PC-9 (cell line): ENCODE measurements around the gene ATP1B1. TPM values are rescaled to one million over a fixed set of nuclear protein-coding genes. Genes with fewer than 3 reads are reported as not detected.
"Not testable (repeated sequence)": the region's sequence is repeated elsewhere in the genome, so short reads cannot be mapped to it uniquely, and the experiment has no call there.

Experiments used
- BruUV-seq: library from RNA; stranded (reverse); fragments of 400-500 nt; replicated peaks from 2 replicates; lab custom pipeline; 2021; lab: Mats Ljungman, UMichigan
- CTCF ChIA-PET: fragments of 300-600 bp; sonication (Branson Sonifier 250); formaldehyde crosslinking; loops from one replicate; lab custom pipeline; 2022; ENCODE audit warnings: antibody characterized with exemption; lab: Charles Lee
- POLR2A ChIA-PET: fragments of 300-600 bp; sonication (Branson Sonifier 250); formaldehyde crosslinking; loops from one replicate; lab custom pipeline; 2022; ENCODE audit warnings: antibody characterized with exemption; ENCODE audit not compliant: unreplicated experiment; lab: Charles Lee
- DNase-seq, 2 experiments: peaks; one replicate each; pipeline versions ENCODE4 v3.0.0 to v3.0.0-alpha.2; 2015 to 2022; ENCODE audit warnings: mixed read lengths in 1 of 2
- H2AFZ ChIP-seq: fragments of 200-600 bp; sonication (generic); 2 replicates; pipeline ENCODE4 v1.8.1; 2017; ENCODE audit warnings: antibody characterized with exemption
- H3F3A ChIP-seq: fragments of 200-600 bp; sonication (generic); 2 replicates; pipeline ENCODE4 v1.8.1; 2017; ENCODE audit warnings: antibody characterized with exemption, mild to moderate bottlenecking, low read depth; ENCODE audit not compliant: insufficient read depth
- H3K27ac ChIP-seq: fragments of 200-600 bp; sonication (generic); 2 replicates; pipeline ENCODE4 v1.6.1; 2016; ENCODE audit warnings: mixed run types
- H3K27me3 ChIP-seq: fragments of 200-600 bp; sonication (generic); 2 replicates; pipeline ENCODE4 v1.6.1; 2016; ENCODE audit warnings: low read depth, mixed run types; ENCODE audit not compliant: insufficient read depth
- H3K36me3 ChIP-seq: fragments of 200-600 bp; sonication (generic); 2 replicates; pipeline ENCODE4 v1.6.1; 2016; ENCODE audit warnings: low read depth, mixed run types
- H3K4me1 ChIP-seq: fragments of 200-600 bp; sonication (generic); replicated peaks from 2 replicates; pipeline ENCODE4 v1.6.1; 2016; ENCODE audit warnings: mixed run types; ENCODE audit not compliant: insufficient read depth
- H3K4me2 ChIP-seq: fragments of 200-600 bp; sonication (generic); 2 replicates; pipeline ENCODE4 v1.6.1; 2017; ENCODE audit warnings: mixed run types
- H3K4me3 ChIP-seq: fragments of 200-600 bp; sonication (generic); 2 replicates; pipeline ENCODE4 v1.6.1; 2016; ENCODE audit warnings: mixed run types
- H3K79me2 ChIP-seq: fragments of 200-600 bp; sonication (generic); 2 replicates; pipeline ENCODE4 v1.6.1; 2017; ENCODE audit warnings: low read depth, mixed run types
- H3K9me2 ChIP-seq: fragments of 200-600 bp; sonication (generic); 2 replicates; pipeline ENCODE4 v1.8.1; 2017; ENCODE audit warnings: mild to moderate bottlenecking; ENCODE audit not compliant: insufficient read depth
- H3K9me3 ChIP-seq: fragments of 200-600 bp; sonication (generic); 2 replicates; pipeline ENCODE4 v1.8.1; 2016; ENCODE audit warnings: low read depth; ENCODE audit not compliant: insufficient read depth
- H4K20me1 ChIP-seq: fragments of 200-600 bp; sonication (generic); 2 replicates; pipeline ENCODE4 v1.8.1; 2017; ENCODE audit not compliant: insufficient read depth
- EZH2 ChIP-seq: fragments of 200-600 bp; sonication (generic); IDR thresholded peaks from 2 replicates; pipeline ENCODE4 v1.8.0; 2017; ENCODE audit warnings: antibody characterized with exemption, low read depth
- intact Hi-C: fragments of 100-400 bp; cut with micrococcal nuclease; formaldehyde crosslinking; loops from one replicate; pipeline ENCODE4 v1.10.0; 2022; ENCODE audit not compliant: unreplicated experiment
- total RNA-seq: library from RNA; stranded (reverse); gene quantifications from 2 replicates; pipeline ENCODE4 v1.2.3, GENCODE V29; 2021
- TF ChIP-seq, protein P1 (sequence below): fragments of 200-600 bp; sonication (generic); conservative IDR thresholded peaks from 2 replicates; pipeline ENCODE4 v1.6.1; 2017; ENCODE audit warnings: mixed run types, antibody characterized with exemption, mild to moderate bottlenecking, moderate library complexity

ATP1B1 gene
- total RNA-seq, 1 experiment from 2014 or later, result 110 TPM

DNA sequence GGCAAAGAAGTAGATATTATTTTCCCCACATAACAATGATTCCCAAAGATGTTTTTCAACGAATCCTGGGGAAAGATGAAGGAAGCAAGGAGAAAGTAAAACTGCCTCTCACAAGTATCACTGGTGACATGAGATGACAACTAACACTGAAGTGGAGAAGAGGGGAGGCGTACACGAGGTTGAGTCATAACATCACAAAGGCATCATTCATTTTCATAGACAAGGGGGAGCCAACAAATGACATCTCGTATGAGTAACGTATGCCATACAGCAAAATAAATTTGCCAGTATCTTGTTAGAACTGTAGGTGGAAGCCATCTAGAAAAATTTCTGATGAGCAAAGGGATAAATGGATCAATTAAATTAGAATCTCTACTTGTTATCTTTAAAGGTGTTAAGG is 56.6 kb downstream of the ATP1B1 start:
- CTCF ChIA-PET, result no interaction called here
- no peak overlapping the region for H3K4me3 ChIP-seq
- BruUV-seq, result no TSS peak
- no peaks in the 10 kb centered on the region for H3K9me2 ChIP-seq
- H3K36me3 ChIP-seq, result no peaks in the 10 kb centered on the region
- H3K79me2 ChIP-seq, result no peaks in the 10 kb centered on the region
- H3K4me2 ChIP-seq, result no peak overlapping the region
- POLR2A ChIA-PET, result no interaction called here
- H3K27ac ChIP-seq, result no peak overlapping the region
- H3K9me3 ChIP-seq, result peaks cover 4% of the 10 kb centered on the region; the same call in 1 of the 2 replicates
- intact Hi-C loops, result no loop called here
- TF ChIP-seq, protein P1, sequence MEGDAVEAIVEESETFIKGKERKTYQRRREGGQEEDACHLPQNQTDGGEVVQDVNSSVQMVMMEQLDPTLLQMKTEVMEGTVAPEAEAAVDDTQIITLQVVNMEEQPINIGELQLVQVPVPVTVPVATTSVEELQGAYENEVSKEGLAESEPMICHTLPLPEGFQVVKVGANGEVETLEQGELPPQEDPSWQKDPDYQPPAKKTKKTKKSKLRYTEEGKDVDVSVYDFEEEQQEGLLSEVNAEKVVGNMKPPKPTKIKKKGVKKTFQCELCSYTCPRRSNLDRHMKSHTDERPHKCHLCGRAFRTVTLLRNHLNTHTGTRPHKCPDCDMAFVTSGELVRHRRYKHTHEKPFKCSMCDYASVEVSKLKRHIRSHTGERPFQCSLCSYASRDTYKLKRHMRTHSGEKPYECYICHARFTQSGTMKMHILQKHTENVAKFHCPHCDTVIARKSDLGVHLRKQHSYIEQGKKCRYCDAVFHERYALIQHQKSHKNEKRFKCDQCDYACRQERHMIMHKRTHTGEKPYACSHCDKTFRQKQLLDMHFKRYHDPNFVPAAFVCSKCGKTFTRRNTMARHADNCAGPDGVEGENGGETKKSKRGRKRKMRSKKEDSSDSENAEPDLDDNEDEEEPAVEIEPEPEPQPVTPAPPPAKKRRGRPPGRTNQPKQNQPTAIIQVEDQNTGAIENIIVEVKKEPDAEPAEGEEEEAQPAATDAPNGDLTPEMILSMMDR, result no peak
- no peak for TF ChIP-seq EZH2
- H3K4me1 ChIP-seq, result no peaks in the 10 kb centered on the region
- H2AFZ ChIP-seq, result no peak overlapping the region
- H4K20me1 ChIP-seq, result no peaks in the 10 kb centered on the region
- peak in 1 of 2 experiments; percentile 40 for DNase-seq
- H3K27me3 ChIP-seq, result no peaks in the 10 kb centered on the region
- H3F3A ChIP-seq, result no peaks in the 10 kb centered on the region

DNA sequence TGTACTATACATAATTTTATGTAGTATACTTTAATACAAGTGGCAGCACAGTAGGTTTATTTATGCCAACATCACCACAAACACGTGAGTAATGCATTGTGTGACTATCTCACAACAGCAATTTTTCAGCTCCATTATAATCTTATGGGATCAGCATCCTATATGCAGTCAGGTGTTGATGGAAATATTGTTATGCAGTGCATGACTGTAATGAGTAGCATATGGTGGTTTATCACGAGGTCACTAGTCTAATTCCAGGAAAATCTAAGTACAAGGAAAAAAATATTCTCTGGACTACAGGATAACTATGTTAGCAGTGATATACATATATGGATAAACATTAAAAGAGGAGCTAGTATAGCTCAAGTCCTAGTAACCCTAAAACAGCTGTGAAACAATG is 69.0 kb downstream of the ATP1B1 start:
- no peak for DNase-seq
- no peaks in the 10 kb centered on the region for H3K79me2 ChIP-seq
- no peaks in the 10 kb centered on the region for H3F3A ChIP-seq
- intact Hi-C loops, result no loop called here
- ChIA-PET CTCF (interaction anchor here (0.6 kb wide), 1 partner anchor 827 kb away, joined by 8 read pairs; no protein-coding TSS in a partner anchor), POLR2A (no interaction called here)
- no peaks in the 10 kb centered on the region for H4K20me1 ChIP-seq
- BruUV-seq, result no TSS peak
- H3K4me3 ChIP-seq, result no peak overlapping the region
- H3K9me3 ChIP-seq, result no peaks in the 10 kb centered on the region
- no peaks in the 10 kb centered on the region for H3K9me2 ChIP-seq
- H2AFZ ChIP-seq, result no peak overlapping the region
- no peaks in the 10 kb centered on the region for H3K27me3 ChIP-seq
- H3K4me2 ChIP-seq, result no peak overlapping the region
- TF ChIP-seq, protein P1, result no peak
- TF ChIP-seq EZH2, result no peak
- no peaks in the 10 kb centered on the region for H3K36me3 ChIP-seq
- H3K4me1 ChIP-seq, result no peaks in the 10 kb centered on the region
- no peak overlapping the region for H3K27ac ChIP-seq

DNA sequence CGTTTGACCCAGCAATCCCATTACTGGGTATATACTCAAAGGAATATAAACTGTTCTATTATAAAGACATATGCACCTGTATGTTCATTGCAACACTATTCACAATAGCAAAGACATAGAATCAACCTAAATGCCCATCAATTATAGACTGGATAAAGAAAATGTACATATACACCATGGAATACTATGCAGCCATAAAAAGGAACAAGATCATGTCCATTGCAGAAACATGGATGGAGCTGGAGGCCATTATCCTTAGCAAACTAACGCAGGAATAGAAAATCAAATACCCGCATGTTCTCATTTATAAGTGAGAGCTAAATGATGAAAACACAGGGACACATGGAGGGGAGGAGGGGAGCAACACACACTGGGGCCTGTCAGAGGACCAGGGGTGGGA is 72.9 kb downstream of the ATP1B1 start:
- intact Hi-C loops, result not testable (repeated sequence)

DNA sequence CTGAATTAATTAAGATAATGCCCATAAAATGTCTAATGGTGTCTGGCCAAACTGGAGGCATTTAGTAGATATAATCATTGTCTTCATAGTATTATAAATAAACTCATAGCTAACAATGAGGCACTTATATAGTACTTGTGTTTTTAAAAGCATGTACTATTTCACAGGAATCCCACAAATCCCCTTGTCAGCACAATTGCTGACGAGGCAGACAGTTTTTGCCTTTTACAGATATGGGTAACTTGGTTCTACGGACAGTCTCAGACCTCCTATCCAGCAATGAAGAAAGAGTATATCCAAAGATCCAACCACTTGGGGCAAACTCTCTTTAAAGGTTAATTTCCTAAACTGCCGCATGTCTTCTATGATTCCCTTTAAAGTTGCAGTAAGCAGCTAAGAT is 73.7 kb downstream of the ATP1B1 start:
- H3K4me2 ChIP-seq, result no peak overlapping the region
- no peaks in the 10 kb centered on the region for H4K20me1 ChIP-seq
- no peak overlapping the region for H3K4me3 ChIP-seq
- H3K36me3 ChIP-seq, result no peaks in the 10 kb centered on the region
- no peak for DNase-seq
- no peaks in the 10 kb centered on the region for H3K4me1 ChIP-seq
- ChIA-PET CTCF (interaction anchor here (0.6 kb wide), 1 partner anchor 893 kb away, joined by 3 read pairs; no protein-coding TSS in a partner anchor), POLR2A (interaction anchor here (0.6 kb wide), 1 partner anchor 14 kb away, joined by 5 read pairs; no protein-coding TSS in a partner anchor)
- no TSS peak for BruUV-seq
- no peak overlapping the region for H3K27ac ChIP-seq
- no peaks in the 10 kb centered on the region for H3F3A ChIP-seq
- H3K9me3 ChIP-seq, result no peaks in the 10 kb centered on the region
- no peaks in the 10 kb centered on the region for H3K9me2 ChIP-seq
- H3K79me2 ChIP-seq, result no peaks in the 10 kb centered on the region
- TF ChIP-seq, protein P1, result no peak
- TF ChIP-seq EZH2, result no peak
- intact Hi-C loops, result no loop called here
- no peaks in the 10 kb centered on the region for H3K27me3 ChIP-seq
- no peak overlapping the region for H2AFZ ChIP-seq

More for the DNA sequence above, 72.9 kb downstream of the ATP1B1 start:
- H3K9me3 ChIP-seq, H3K4me2 ChIP-seq, H3K4me3 ChIP-seq, DNase-seq, H3K36me3 ChIP-seq, BruUV-seq, POLR2A ChIA-PET, H4K20me1 ChIP-seq, H3K9me2 ChIP-seq, H2AFZ ChIP-seq, H3F3A ChIP-seq, H3K27ac ChIP-seq, H3K4me1 ChIP-seq, H3K79me2 ChIP-seq, H3K27me3 ChIP-seq: not testable (repeated sequence)
- CTCF ChIA-PET, result interaction anchor here (0.6 kb wide), 1 partner anchor 892 kb away, joined by 3 read pairs; no protein-coding TSS in a partner anchor
